HepG2 (cell line): Measurements from ENCODE around the gene COMMD4. TPM values are rescaled to one million over a fixed set of nuclear protein-coding genes. Genes with fewer than 3 reads are reported as not detected.

Experiments
- ATAD3A ChIP-seq: sonication (generic); formaldehyde crosslinking; IDR thresholded peaks from 2 replicates; pipeline ENCODE4 v1.4.0; 2020; ENCODE audit warnings: missing genetic modification reagents
- FOXP1 ChIP-seq, 2 experiments: fragments of 450-650 bp in 1 of 2; IDR thresholded peaks; 2 replicates each; pipeline ENCODE4 v1.6.1; 2017 to 2018; ENCODE audit warnings: antibody characterized with exemption in 1 of 2
- HDAC1 ChIP-seq: sonication (generic); formaldehyde crosslinking; IDR thresholded peaks from 2 replicates; pipeline ENCODE4 v1.5.1; 2020; ENCODE audit warnings: mild to moderate bottlenecking, missing genetic modification reagents
- HOXA3 ChIP-seq: sonication (generic); formaldehyde crosslinking; IDR thresholded peaks from 2 replicates; pipeline ENCODE4 v1.5.0; 2020; ENCODE audit warnings: missing genetic modification reagents
- KLF9 ChIP-seq: IDR thresholded peaks from 2 replicates; pipeline ENCODE4 v1.6.1; 2016; ENCODE audit warnings: low read depth
- LCORL ChIP-seq, 2 experiments: fragments of 450-650 bp in 1 of 2; sonication (generic) in 1 of 2; formaldehyde crosslinking in 1 of 2; IDR thresholded peaks; 2 replicates each; pipeline versions ENCODE4 v1.5.0 to v1.6.1; 2017 to 2020; ENCODE audit warnings: antibody characterized with exemption in 1 of 2, missing genetic modification reagents in 1 of 2
- NAIF1 ChIP-seq: sonication (generic); formaldehyde crosslinking; IDR thresholded peaks from 2 replicates; pipeline ENCODE4 v1.5.0; 2020; ENCODE audit warnings: mild to moderate bottlenecking, missing genetic modification reagents, borderline replicate concordance
- NPAS2 ChIP-seq: sonication (generic); formaldehyde crosslinking; IDR thresholded peaks from 2 replicates; pipeline ENCODE4 v1.8.0; 2022; ENCODE audit warnings: mild to moderate bottlenecking, missing genetic modification reagents, borderline replicate concordance
- SOX6 ChIP-seq, 2 experiments: fragments of 450-650 bp in 1 of 2; sonication (generic) in 1 of 2; formaldehyde crosslinking in 1 of 2; IDR thresholded peaks; 2 replicates each; pipeline versions ENCODE4 v1.4.0 to v1.6.1; 2017 to 2020; ENCODE audit warnings: antibody characterized with exemption in 1 of 2, mild to moderate bottlenecking in 1 of 2, missing genetic modification reagents in 1 of 2
- ZKSCAN5 ChIP-seq: sonication (generic); formaldehyde crosslinking; IDR thresholded peaks from 2 replicates; pipeline ENCODE4 v1.5.1; 2020; ENCODE audit warnings: mild to moderate bottlenecking, missing genetic modification reagents
- ZNF230 ChIP-seq: sonication (generic); formaldehyde crosslinking; IDR thresholded peaks from 2 replicates; pipeline ENCODE4 v1.4.0; 2020; ENCODE audit warnings: mild to moderate bottlenecking, missing genetic modification reagents
- ZNF598 ChIP-seq: sonication (generic); formaldehyde crosslinking; IDR thresholded peaks from 2 replicates; pipeline ENCODE4 v1.5.1; 2020; ENCODE audit warnings: mild to moderate bottlenecking, missing genetic modification reagents, borderline replicate concordance
- ZNF605 ChIP-seq: sonication (generic); formaldehyde crosslinking; IDR thresholded peaks from 2 replicates; pipeline ENCODE4 v1.8.0; 2022; ENCODE audit warnings: mild to moderate bottlenecking, missing genetic modification reagents
- ZNF788 ChIP-seq: sonication (generic); formaldehyde crosslinking; IDR thresholded peaks from 2 replicates; pipeline ENCODE4 v1.5.0; 2020; ENCODE audit warnings: mild to moderate bottlenecking, missing genetic modification reagents, borderline replicate concordance
- polyA plus RNA-seq, 8 experiments: library from polyadenylated mRNA; depleted of rRNA in 3 of 8; stranded (reverse) in 7 of 8; unstranded in 1 of 8; fragments of >200 nt; fragmentation: Illumina TruSeq in 4 of 8; extraction: Trizol in 4 of 8; gene quantifications; 2 replicates each; pipeline versions ENCODE4 v1.2.1 to v1.2.3, GENCODE V29; 2011 to 2016; ENCODE audit warnings: low read depth in 4 of 8, missing spikeins in 1 of 8, mixed read lengths in 1 of 8; ENCODE audit not compliant: insufficient read depth in 1 of 8
- total RNA-seq, 5 experiments: library from RNA; depleted of rRNA; stranded (reverse); fragments of >200 nt; fragmentation: Illumina TruSeq; extraction: Trizol; gene quantifications; 2 replicates each; pipeline ENCODE4 v1.2.3, GENCODE V29; 2016; ENCODE audit warnings: low read depth in 1 of 5
- TF ChIP-seq, protein P1 (sequence below): sonication (generic); formaldehyde crosslinking; IDR thresholded peaks from 2 replicates; pipeline ENCODE4 v1.4.0; 2020; ENCODE audit warnings: missing genetic modification reagents, mild to moderate bottlenecking, borderline replicate concordance
- TF ChIP-seq, protein P2 (sequence below): sonication (generic); formaldehyde crosslinking; IDR thresholded peaks from 2 replicates; pipeline ENCODE4 v1.9.0; 2021; ENCODE audit warnings: missing genetic modification reagents, borderline replicate concordance
- TF ChIP-seq, protein P3 (sequence below): sonication (generic); formaldehyde crosslinking; conservative IDR thresholded peaks from 2 replicates; pipeline ENCODE4 v1.4.0; 2020; ENCODE audit warnings: mild to moderate bottlenecking, missing genetic modification reagents, moderate library complexity
- TF ChIP-seq, protein P4 (sequence below): sonication (generic); formaldehyde crosslinking; IDR thresholded peaks from 2 replicates; pipeline ENCODE4 v1.4.0; 2020; ENCODE audit warnings: missing genetic modification reagents

Gene COMMD4
- total and polyA plus RNA-seq, 2 of the 13 experiments (the other 11 are each of a cell fraction or from before 2014, with no cell fraction given) = 45.8 to 89.9 TPM

DNA sequence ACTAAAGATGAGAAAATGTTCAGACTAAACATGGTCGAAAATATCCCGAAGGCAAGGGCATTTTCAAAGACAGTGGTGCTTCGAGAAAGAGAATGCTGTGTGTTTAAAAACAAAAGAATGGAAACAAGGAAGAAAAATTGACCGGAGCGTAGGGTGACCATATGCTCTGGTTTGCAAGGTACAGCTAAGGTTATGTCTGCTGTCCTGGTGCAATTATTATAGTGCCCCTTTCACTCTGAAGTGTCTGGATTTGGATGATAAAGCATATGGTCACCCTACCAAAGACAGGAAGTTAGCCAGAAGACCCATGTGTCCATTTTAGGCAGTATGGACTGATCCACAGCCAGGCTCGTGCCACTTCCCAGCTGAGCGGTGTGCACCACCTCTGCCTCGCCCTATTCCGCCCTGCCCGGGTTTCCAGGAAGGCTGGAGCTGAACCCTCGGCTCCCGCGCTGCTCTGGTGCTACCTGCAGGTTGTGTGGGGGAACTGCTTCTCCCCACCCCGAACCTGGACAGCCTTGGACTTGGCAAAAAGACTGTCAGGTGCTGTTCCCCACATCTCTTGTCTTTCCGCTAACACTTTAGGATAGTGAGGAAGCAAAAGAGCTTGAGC lies 28.0 kb upstream of the COMMD4 start (continued):
- TF ChIP-seq, protein P1, sequence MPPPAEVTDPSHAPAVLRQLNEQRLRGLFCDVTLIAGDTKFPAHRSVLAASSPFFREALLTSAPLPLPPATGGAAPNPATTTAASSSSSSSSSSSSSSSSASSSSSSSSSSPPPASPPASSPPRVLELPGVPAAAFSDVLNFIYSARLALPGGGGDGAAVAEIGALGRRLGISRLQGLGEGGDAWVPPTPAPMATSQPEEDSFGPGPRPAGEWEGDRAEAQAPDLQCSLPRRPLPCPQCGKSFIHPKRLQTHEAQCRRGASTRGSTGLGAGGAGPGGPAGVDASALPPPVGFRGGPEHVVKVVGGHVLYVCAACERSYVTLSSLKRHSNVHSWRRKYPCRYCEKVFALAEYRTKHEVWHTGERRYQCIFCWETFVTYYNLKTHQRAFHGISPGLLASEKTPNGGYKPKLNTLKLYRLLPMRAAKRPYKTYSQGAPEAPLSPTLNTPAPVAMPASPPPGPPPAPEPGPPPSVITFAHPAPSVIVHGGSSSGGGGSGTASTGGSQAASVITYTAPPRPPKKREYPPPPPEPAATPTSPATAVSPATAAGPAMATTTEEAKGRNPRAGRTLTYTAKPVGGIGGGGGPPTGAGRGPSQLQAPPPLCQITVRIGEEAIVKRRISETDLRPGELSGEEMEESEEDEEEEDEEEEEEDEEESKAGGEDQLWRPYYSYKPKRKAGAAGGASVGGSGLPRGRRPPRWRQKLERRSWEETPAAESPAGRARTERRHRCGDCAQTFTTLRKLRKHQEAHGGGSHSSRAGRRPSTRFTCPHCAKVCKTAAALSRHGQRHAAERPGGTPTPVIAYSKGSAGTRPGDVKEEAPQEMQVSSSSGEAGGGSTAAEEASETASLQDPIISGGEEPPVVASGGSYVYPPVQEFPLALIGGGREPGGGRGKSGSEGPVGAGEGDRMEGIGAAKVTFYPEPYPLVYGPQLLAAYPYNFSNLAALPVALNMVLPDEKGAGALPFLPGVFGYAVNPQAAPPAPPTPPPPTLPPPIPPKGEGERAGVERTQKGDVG (CRISPR knock-in tag) = no peak
- TF ChIP-seq KLF9 (CRISPR knock-in tag) = no peak
- no peak for TF ChIP-seq ZNF605 (CRISPR knock-in tag)
- TF ChIP-seq, protein P2, sequence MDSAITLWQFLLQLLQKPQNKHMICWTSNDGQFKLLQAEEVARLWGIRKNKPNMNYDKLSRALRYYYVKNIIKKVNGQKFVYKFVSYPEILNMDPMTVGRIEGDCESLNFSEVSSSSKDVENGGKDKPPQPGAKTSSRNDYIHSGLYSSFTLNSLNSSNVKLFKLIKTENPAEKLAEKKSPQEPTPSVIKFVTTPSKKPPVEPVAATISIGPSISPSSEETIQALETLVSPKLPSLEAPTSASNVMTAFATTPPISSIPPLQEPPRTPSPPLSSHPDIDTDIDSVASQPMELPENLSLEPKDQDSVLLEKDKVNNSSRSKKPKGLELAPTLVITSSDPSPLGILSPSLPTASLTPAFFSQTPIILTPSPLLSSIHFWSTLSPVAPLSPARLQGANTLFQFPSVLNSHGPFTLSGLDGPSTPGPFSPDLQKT (CRISPR knock-in tag) = no peak
- TF ChIP-seq LCORL (IDR thresholded peaks at IDR 0.05) = no peak
- TF ChIP-seq LCORL (CRISPR knock-in tag; IDR thresholded peaks at IDR 0.05) = 0 out of 2 replicates have a peak, but pooled peaks have one; percentile 29
- TF ChIP-seq ZNF788 (CRISPR knock-in tag) = no peak
- no peak for TF ChIP-seq HDAC1
- TF ChIP-seq ATAD3A (CRISPR knock-in tag) = no peak
- TF ChIP-seq NPAS2 (CRISPR knock-in tag) = no peak
- TF ChIP-seq ZKSCAN5 = no peak
- TF ChIP-seq, protein P3, sequence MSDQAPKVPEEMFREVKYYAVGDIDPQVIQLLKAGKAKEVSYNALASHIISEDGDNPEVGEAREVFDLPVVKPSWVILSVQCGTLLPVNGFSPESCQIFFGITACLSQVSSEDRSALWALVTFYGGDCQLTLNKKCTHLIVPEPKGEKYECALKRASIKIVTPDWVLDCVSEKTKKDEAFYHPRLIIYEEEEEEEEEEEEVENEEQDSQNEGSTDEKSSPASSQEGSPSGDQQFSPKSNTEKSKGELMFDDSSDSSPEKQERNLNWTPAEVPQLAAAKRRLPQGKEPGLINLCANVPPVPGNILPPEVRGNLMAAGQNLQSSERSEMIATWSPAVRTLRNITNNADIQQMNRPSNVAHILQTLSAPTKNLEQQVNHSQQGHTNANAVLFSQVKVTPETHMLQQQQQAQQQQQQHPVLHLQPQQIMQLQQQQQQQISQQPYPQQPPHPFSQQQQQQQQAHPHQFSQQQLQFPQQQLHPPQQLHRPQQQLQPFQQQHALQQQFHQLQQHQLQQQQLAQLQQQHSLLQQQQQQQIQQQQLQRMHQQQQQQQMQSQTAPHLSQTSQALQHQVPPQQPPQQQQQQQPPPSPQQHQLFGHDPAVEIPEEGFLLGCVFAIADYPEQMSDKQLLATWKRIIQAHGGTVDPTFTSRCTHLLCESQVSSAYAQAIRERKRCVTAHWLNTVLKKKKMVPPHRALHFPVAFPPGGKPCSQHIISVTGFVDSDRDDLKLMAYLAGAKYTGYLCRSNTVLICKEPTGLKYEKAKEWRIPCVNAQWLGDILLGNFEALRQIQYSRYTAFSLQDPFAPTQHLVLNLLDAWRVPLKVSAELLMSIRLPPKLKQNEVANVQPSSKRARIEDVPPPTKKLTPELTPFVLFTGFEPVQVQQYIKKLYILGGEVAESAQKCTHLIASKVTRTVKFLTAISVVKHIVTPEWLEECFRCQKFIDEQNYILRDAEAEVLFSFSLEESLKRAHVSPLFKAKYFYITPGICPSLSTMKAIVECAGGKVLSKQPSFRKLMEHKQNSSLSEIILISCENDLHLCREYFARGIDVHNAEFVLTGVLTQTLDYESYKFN (CRISPR knock-in tag) = no peak
- TF ChIP-seq NAIF1 (CRISPR knock-in tag) = no peak
- TF ChIP-seq ZNF230 (CRISPR knock-in tag) = no peak
- no peak for TF ChIP-seq ZNF598
- TF ChIP-seq HOXA3 = 0 out of 2 replicates have a peak, but pooled peaks have one; percentile 31
- no peak for TF ChIP-seq FOXP1 (IDR thresholded peaks at IDR 0.05)
- TF ChIP-seq FOXP1 (CRISPR knock-in tag; IDR thresholded peaks at IDR 0.05) = no peak
- TF ChIP-seq, protein P4, sequence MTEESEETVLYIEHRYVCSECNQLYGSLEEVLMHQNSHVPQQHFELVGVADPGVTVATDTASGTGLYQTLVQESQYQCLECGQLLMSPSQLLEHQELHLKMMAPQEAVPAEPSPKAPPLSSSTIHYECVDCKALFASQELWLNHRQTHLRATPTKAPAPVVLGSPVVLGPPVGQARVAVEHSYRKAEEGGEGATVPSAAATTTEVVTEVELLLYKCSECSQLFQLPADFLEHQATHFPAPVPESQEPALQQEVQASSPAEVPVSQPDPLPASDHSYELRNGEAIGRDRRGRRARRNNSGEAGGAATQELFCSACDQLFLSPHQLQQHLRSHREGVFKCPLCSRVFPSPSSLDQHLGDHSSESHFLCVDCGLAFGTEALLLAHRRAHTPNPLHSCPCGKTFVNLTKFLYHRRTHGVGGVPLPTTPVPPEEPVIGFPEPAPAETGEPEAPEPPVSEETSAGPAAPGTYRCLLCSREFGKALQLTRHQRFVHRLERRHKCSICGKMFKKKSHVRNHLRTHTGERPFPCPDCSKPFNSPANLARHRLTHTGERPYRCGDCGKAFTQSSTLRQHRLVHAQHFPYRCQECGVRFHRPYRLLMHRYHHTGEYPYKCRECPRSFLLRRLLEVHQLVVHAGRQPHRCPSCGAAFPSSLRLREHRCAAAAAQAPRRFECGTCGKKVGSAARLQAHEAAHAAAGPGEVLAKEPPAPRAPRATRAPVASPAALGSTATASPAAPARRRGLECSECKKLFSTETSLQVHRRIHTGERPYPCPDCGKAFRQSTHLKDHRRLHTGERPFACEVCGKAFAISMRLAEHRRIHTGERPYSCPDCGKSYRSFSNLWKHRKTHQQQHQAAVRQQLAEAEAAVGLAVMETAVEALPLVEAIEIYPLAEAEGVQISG (CRISPR knock-in tag) = peak; percentile 40; the same call in 1 of the 2 replicates
- TF ChIP-seq SOX6 (IDR thresholded peaks at IDR 0.05) = no peak
- no peak for TF ChIP-seq SOX6 (CRISPR knock-in tag; IDR thresholded peaks at IDR 0.05)
